HCT116 (cell line): ENCODE results near the gene PGRMC2.

Source experiments
- CEBPB ChIP-seq: IDR thresholded peaks from 2 replicates; pipeline ENCODE4 v1.6.1; 2012; ENCODE audit warnings: low read depth
- POLR2AphosphoS5 ChIP-seq: IDR thresholded peaks from 2 replicates; pipeline ENCODE4 v1.6.1; 2011; ENCODE audit warnings: mild to moderate bottlenecking, low read depth, low read length, moderate library complexity
- SIN3A ChIP-seq: IDR thresholded peaks from 2 replicates; pipeline ENCODE4 v1.6.1; 2012; ENCODE audit warnings: low read depth
- TF ChIP-seq, protein P1 (sequence below), 3 experiments: fragments of 200-600 bp in 1 of 3; sonication (generic) in 1 of 3; IDR thresholded peaks in 2 of 3; conservative IDR thresholded peaks in 1 of 3; 2 replicates each; pipeline ENCODE4 v1.5.1; 2012 to 2017; ENCODE audit warnings: low read depth in 2 of 3, low read length in 2 of 3, antibody characterized with exemption in 1 of 3, borderline replicate concordance in 1 of 3, control low read depth in 1 of 3, mild to moderate bottlenecking in 1 of 3, mixed read lengths in 1 of 3, mixed run types in 1 of 3, moderate library complexity in 1 of 3; ENCODE audit not compliant: insufficient read depth in 1 of 3
- TF ChIP-seq, protein P2 (sequence below): IDR thresholded peaks from 2 replicates; pipeline ENCODE4 v1.6.1; 2012

- no peak for TF ChIP-seq POLR2AphosphoS5
- TF ChIP-seq, protein P1, sequence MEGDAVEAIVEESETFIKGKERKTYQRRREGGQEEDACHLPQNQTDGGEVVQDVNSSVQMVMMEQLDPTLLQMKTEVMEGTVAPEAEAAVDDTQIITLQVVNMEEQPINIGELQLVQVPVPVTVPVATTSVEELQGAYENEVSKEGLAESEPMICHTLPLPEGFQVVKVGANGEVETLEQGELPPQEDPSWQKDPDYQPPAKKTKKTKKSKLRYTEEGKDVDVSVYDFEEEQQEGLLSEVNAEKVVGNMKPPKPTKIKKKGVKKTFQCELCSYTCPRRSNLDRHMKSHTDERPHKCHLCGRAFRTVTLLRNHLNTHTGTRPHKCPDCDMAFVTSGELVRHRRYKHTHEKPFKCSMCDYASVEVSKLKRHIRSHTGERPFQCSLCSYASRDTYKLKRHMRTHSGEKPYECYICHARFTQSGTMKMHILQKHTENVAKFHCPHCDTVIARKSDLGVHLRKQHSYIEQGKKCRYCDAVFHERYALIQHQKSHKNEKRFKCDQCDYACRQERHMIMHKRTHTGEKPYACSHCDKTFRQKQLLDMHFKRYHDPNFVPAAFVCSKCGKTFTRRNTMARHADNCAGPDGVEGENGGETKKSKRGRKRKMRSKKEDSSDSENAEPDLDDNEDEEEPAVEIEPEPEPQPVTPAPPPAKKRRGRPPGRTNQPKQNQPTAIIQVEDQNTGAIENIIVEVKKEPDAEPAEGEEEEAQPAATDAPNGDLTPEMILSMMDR (IDR thresholded peaks at IDR 0.05 in 2 of 3, conservative IDR thresholded peaks at IDR 0.05 in 1 of 3; ENCODE audit: borderline replicate concordance in 1 of 3, insufficient read depth in 1 of 3, low read depth in 2 of 3, low read length in 2 of 3), result no peak
- TF ChIP-seq SIN3A, result no peak
- no peak for TF ChIP-seq CEBPB
- TF ChIP-seq, protein P2, sequence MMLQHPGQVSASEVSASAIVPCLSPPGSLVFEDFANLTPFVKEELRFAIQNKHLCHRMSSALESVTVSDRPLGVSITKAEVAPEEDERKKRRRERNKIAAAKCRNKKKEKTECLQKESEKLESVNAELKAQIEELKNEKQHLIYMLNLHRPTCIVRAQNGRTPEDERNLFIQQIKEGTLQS, result no peak
Observed at GRCh38 chr4:128228845-128229795, 58.5 kb downstream of the PGRMC2 start.
